ENCODE measurements around the gene MLH1.

MLH1 gene

DNA sequence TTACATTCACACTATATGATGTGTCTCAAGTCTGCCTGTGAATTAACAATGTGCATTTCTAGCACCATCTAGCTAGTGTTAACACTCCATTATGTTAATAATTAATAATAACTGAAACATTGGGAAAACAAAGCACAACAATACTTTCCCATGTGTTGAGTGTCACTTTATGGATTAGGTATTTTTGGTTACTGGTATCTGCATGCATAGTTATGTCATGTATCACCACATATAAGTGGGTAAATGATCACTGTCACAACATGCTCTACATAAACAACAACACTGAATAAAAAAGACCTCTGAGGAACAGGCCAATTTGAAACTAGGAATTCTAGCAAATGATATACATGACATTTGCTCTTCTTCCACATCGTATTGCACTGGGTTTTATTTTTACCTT lies 74.7 kb downstream of the MLH1 start:
- Histone ChIP-seq H3K4me3 (no peak overlapping the region), H3K27ac (no peak overlapping the region)

DNA sequence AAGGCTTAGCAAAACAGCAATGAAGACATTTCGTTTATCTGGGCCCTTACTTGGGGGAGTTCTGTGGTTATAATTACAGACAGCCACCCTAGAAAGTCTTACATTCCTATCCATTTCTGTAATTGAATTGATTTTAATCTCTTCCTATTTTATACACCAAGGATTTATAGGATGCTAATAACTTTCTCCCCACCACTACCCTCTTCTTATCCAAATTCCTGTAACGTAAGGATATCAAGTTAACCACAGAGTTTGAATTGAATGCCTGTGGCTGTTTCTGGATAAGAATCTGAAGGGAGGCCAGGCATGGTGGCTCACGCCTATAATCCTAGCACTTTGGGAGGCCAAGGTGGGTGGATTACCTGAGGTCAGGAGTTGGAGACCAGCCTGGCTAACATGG lies 78.6 kb downstream of the MLH1 start:
- peak overlapping the region in 1 of 21 experiments; percentile 35 for H3K27ac ChIP-seq
- H3K4me3 ChIP-seq, result no peak overlapping the region

DNA sequence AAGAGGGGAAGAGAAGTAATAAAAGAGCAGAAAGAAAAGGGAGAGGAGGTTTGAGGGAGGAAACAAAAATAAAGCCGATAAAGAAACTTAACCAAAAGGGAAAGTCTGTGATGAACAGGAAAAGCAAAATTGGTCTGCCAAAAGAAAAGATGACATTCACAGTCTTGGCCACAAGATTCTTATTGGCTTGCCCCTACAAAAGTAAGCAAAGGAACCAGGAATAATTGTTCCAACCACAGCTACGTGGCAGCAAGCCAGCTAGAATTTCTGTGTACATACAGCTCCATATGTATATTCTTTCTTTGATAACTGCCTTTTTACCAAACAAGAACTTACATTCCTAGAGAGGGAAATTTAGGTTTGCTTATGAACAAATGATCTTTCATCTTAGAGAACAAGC lies 79.6 kb downstream of the MLH1 start:
- H3K27ac ChIP-seq, result peak overlapping the region in 4 of 21 experiments; percentile 3 to 44 (median 26)

DNA sequence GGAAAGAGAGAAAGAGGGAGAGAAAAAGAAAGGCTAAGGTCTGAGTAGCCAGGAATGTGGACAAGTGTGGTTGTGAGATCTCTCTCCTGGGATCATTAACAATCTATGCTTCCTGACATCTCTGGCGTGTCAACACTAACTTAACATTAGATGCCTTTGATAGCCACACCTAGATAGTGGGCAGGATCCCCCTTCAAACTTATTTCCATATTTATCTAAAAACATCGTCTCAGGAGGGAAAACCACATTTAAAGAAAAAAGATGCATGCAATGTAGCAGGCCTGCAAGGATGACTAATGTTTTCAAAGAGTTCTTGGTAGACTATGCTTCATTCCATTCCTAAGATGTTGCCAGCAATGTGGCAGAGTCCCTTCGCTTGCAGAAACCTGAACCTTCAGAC lies 80.9 kb downstream of the MLH1 start:
- Histone ChIP-seq H3K4me3 (no peak overlapping the region), H3K27ac (peak overlapping the region in 1 of 21 experiments; percentile 16)

More for the DNA sequence above, 79.6 kb downstream of the MLH1 start:
- H3K4me3 ChIP-seq, result no peak overlapping the region

DNA sequence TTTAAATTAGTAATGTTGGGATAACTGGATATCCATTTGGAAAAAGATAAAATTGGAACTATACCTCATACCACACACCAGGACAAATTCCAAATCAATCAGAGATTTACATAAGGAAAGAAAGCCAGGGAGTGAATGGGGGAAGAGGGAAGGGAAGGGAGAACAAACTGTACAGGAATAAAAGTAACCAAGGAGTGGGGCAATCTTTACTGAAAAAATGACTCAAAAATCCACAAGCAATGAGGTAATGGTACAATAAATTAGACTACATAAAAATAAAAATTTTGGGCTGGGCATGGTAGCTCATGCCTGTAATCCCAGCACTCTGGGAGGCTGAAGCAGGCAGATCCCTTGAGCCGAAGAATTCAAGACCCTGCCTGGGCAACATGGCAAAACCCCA lies 82.6 kb downstream of the MLH1 start:
- Histone ChIP-seq H3K4me3 (no peak overlapping the region), H3K27ac (no peak overlapping the region)

DNA sequence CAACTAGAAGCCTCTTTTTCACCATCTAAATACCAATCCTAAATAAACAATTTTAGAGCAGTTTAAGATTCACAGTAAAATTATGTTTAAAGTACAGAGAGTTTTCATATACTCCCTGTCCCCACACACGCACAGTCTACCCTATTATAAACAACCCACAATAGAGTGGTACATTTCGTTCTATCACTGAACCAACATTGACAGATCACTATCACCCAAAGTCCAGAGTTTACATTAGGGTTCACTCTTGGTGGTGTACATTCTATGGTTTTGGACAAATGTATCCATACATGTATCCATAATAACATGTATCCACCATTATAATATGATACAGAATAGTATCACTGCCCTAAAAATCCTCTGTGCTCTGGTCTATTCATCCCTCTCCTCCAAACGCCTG lies 89.0 kb downstream of the MLH1 start:
- Histone ChIP-seq H3K27ac (no peak overlapping the region), H3K4me3 (no peak overlapping the region)

DNA sequence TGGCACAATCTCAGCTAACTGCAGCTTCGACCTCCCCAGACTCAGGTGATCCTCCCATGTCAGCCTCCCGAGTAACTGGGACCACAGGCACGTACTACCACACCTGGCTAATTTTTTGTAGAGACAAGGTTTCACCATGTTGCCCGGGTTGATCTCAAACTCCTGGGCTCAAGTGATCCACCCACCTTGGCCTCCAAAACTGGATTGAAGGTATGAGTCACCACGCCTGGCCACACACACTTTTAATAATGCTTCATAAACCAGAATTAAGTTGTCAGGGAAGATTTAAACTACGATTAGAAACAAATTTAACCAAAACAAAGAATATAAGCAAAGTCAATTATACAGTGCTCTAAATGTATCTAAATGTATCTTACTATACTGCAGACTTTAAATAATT lies 93.6 kb downstream of the MLH1 start:
- Histone ChIP-seq H3K4me3 (no peak overlapping the region), H3K27ac (no peak overlapping the region)

DNA sequence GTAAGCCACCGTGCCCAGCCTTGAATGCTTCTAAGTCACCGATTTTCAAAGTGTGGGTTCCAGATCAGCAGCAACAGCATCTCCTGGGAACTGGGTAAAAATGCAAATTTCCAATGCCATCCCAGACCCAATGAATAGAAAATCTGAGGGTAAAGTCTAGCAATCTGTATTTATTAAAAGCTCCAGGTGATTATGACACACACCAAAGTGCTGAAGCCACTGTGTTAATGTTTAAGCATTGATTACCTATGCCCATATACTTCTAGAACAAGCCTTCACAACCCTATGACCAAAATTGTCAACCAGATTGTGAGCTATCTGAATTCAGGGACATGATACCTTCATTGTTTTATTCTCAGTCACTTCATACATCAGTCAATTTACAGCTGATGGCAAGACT lies 94.6 kb downstream of the MLH1 start:
- no peak overlapping the region for H3K27ac ChIP-seq

DNA sequence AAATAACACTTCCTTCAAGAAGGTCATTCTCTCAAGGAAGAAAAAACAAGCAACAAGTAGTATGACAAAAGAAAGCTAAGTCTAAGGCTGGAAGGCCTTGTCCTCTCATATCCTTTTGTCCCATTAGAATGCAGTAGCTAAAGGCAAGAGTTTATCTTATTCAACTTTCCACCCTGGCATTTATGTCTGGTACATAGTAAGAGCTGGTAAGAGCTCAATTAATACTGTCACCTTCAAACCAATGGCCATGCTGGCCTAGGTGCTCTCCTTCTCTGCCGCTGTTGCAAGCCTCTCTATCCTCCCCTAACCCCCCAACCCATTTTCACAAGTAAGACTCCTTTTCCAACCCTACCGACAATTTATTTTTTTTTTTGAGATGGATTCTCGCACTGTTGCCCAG lies 99.2 kb downstream of the MLH1 start:
- H3K27ac ChIP-seq, result no peak overlapping the region
- H3K4me3 ChIP-seq, result no peak overlapping the region

More for the DNA sequence above, 94.6 kb downstream of the MLH1 start:
- no peak overlapping the region for H3K4me3 ChIP-seq

DNA sequence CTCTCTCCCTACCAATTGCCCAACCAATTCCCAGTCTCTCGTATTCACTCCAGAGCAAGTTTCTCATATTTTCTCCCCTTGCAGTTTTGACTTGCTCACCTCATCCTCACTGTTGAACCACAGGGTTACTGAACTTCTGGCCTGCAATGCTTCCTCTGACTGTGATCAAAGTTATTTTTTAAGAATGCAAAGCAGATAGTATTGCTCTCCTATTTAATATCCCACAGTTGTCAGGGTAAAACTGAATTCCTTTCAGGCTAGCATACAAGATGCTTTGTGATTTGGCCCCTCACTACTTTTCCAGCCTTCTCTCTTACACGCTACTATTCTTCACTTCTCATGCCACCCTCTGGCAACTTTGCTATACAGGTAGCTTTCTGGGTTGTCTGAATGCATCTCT lies 100.2 kb downstream of the MLH1 start:
- no peak overlapping the region for H3K4me3 ChIP-seq
- no peak overlapping the region for H3K27ac ChIP-seq

DNA sequence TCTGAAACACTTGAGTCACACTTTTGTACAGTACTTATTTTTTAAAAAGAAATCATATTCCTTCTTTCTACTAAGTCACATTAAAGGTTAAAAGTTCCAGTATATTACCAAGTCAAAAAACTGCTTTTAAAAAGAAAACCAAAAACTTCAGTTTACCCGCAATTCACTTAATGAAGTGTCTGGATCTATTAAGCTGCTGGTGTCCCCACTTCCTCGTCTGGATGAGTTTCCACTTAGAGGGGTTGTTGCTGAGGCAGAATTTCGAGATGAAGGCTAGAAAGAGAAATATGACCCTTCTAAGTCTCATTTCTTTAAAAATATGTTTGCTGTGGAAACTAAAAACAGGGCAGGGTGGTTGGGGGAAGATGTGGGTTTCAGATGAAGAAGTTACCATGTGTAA lies 101.3 kb downstream of the MLH1 start:
- Histone ChIP-seq H3K27ac (no peak overlapping the region), H3K4me3 (no peak overlapping the region)

DNA sequence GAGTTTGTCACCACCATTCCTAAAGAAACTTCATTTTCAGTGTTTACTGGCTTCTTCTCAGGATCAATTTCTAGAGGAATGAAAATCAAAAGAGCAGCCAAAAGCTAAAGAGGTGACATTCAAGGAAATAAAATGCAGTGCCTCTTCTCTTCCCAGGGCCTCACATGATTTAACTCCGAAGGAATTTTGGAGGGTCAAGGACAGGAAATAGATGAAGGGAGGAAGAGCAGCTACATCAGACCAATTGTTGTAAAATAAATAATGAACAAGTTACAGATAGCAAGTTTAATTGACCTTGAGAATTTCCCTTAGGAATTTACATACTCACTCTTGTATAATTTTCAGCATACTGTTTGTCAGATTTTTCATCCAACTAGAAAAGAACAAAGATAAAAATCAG lies 103.0 kb downstream of the MLH1 start:
- peak overlapping the region in 2 of 21 experiments; percentile 0 to 31 for H3K27ac ChIP-seq
- H3K4me3 ChIP-seq, result no peak overlapping the region

DNA sequence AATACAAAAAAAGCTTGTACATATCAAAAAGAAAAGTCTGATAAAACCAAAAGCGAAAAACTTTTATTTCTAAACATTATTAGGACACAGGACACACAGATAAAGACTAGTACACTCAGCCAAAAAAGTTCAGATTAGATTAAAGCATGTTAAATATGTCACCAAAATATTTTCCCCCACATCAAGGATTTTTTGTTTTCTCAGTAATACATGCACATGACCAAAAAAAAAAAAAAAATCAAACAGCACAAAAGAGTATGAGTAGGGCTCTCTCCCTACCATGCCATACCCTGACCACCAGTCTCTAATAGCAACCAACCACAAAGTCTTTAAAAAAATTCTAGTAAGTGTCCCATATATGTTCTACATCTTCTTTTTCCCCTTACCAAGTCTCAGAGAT lies 103.7 kb downstream of the MLH1 start:
- H3K27ac ChIP-seq, result peak overlapping the region in 1 of 21 experiments; percentile 42
- H3K4me3 ChIP-seq, result no peak overlapping the region

DNA sequence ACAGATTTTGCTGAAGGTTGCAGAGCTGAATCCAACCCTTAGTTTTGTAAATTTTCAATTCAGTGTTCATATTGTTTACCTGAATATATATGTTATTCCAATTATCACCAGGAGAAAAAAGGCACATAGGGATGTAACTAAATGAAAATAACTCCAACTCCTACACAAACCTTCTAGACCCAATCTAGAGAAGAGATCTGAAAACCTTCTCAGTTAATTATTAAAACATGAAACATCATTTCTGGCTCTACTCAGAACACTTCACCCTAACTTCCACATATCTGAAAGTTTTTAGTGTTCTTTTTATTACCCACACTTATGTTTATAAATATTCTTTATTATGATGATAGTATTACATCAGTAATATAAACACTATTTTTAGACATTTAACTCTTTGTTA lies 104.5 kb downstream of the MLH1 start:
- H3K27ac ChIP-seq, result peak overlapping the region in 2 of 21 experiments; percentile 31 to 42
- H3K4me3 ChIP-seq, result no peak overlapping the region

DNA sequence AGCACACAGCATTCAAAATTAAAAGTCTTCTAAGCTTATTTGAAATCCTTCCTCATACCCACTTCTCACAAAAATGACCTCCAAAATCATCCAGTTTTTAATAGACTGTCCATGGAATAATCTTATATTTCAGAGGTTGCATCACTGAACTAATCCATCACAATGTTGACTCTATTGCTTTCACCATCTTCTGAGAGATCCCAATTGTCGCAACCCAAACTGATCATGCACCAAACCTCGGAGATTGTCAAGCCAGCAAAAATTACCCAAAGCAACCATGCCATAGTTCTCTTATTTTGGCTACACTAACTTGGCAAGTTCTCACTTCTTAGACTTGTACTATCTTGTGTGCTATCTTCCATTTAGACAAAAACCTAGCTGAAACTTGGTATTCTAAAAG lies 105.6 kb downstream of the MLH1 start:
- H3K4me3 ChIP-seq, result no peak overlapping the region
- no peak overlapping the region for H3K27ac ChIP-seq

DNA sequence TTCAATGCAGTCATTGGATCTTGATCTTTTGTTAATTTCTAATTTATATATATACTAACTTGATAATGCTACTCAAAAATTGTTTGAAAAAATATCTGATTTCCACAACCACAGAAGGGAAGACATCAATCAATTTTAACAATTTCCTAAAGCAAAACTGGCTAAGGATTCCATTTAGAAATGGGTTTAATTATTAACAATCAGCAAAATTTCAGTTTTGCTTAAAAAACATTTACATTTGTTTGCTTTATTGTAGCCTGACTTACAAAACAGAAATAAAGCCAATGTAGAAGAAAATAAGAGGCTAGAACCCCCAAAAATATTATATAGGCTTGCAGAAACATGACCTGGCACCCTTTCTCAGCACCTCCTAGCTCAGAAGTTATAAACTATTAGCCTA lies 106.2 kb downstream of the MLH1 start:
- Histone ChIP-seq H3K4me3 (no peak overlapping the region), H3K27ac (no peak overlapping the region)

DNA sequence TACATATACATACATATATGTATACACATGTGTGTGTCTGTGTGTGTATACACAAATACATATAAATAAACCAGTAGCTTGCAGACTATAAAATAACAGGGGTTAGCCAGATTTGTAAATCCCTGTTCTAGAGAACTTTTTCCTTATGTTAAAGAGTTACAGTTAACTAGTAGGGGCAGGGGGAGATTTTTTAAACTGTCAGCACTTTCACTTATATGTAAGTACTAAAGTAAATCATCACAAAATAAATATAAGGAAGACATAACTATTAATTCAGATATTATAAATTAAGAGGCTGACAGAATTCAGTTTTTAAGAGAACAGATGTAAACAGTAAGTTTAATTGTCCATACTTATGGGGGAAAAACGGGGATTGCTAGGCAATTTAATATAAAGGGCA lies 107.1 kb downstream of the MLH1 start:
- Histone ChIP-seq H3K27ac (no peak overlapping the region), H3K4me3 (no peak overlapping the region)
